PC-9 (cell line): ENCODE data around the gene PTCD1.
"Not testable (repeated sequence)": the region's sequence is repeated elsewhere in the genome, so short reads cannot be mapped to it uniquely, and the experiment has no call there.

Experiments
- EZH2 ChIP-seq: fragments of 200-600 bp; sonication (generic); IDR thresholded peaks from 2 replicates; pipeline ENCODE4 v1.8.0; 2017; ENCODE audit warnings: antibody characterized with exemption, low read depth
- TF ChIP-seq, protein P1 (sequence below): fragments of 200-600 bp; sonication (generic); conservative IDR thresholded peaks from 2 replicates; pipeline ENCODE4 v1.6.1; 2017; ENCODE audit warnings: mixed run types, antibody characterized with exemption, mild to moderate bottlenecking, moderate library complexity

DNA sequence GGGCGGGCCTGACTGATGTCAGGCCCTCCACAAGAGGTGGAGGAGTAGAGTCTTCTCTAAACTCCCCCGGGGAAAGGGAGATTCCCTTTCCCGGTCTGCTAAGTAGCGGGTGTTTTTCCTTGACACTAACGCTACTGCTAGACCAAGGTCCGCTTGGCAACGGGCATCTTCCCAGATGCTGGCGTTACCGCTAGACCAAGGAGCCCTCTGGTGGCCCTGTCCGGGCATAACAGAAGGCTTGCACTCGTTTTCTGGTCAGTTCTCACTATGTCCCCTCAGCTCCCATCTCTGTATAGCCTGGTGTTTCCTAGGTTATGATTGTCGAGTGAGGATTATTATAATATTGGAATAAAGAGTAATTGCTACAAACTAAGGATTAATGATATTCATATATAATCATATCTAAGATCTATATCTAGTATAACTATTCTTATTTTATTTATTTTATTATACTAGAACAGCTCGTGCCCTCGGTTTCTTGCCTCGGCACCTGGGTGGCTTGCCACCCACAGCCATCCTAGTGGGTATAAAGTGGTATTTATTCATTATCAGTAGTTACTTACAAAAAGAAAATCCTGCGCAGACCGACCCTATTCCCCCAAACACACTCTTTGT, 23.0 kb downstream of the PTCD1 start:
- not testable (repeated sequence) for TF ChIP-seq EZH2
- TF ChIP-seq, protein P1, sequence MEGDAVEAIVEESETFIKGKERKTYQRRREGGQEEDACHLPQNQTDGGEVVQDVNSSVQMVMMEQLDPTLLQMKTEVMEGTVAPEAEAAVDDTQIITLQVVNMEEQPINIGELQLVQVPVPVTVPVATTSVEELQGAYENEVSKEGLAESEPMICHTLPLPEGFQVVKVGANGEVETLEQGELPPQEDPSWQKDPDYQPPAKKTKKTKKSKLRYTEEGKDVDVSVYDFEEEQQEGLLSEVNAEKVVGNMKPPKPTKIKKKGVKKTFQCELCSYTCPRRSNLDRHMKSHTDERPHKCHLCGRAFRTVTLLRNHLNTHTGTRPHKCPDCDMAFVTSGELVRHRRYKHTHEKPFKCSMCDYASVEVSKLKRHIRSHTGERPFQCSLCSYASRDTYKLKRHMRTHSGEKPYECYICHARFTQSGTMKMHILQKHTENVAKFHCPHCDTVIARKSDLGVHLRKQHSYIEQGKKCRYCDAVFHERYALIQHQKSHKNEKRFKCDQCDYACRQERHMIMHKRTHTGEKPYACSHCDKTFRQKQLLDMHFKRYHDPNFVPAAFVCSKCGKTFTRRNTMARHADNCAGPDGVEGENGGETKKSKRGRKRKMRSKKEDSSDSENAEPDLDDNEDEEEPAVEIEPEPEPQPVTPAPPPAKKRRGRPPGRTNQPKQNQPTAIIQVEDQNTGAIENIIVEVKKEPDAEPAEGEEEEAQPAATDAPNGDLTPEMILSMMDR, result peak; percentile 72
